Adrenal gland (tissue), 12 donors: Measurements from ENCODE around the gene SEC23B. TPM values are rescaled to one million over a fixed set of nuclear protein-coding genes. Genes with fewer than 3 reads are reported as not detected.

ENCODE experiments used
- DNase-seq, 7 donors: peaks; one replicate each; pipeline ENCODE4 v3.0.0-alpha.2; 2019 to 2020
- H3K27ac ChIP-seq, 5 donors: fragments of 200-600 bp; sonication (generic) in 4 of 5; 1 replicate in 3 of 5; 2 replicates in 2 of 5; pipeline versions ENCODE4 v1.5.1 to v1.8.0; 2016 to 2020; ENCODE audit warnings: mild to moderate bottlenecking in 1 of 5
- H3K27me3 ChIP-seq: fragments of 200-600 bp; 2 replicates; pipeline ENCODE4 v1.8.0; 2021
- H3K36me3 ChIP-seq, 2 donors: fragments of 200-600 bp; replicated peaks in 1 of 2; 1 replicate in 1 of 2; 2 replicates in 1 of 2; pipeline versions ENCODE4 v1.5.1 to v1.8.0; 2018 to 2022
- H3K4me1 ChIP-seq, 2 donors: fragments of 200-600 bp; replicated peaks in 1 of 2; 1 replicate in 1 of 2; 2 replicates in 1 of 2; pipeline versions ENCODE4 v1.5.1 to v1.8.0; 2018 to 2021
- H3K4me3 ChIP-seq, 4 donors: fragments of 200-600 bp; sonication (generic) in 3 of 4; one replicate each; pipeline ENCODE4 v1.5.1; 2016 to 2018
- H3K9me3 ChIP-seq, 3 donors: fragments of 200-600 bp; sonication (generic) in 1 of 3; replicated peaks in 1 of 3; 1 replicate in 2 of 3; 2 replicates in 1 of 3; pipeline versions ENCODE4 v1.5.1 to v1.8.0; 2016 to 2021
- CTCF ChIP-seq, 6 experiments: fragments of 450-650 bp in 4 of 6; fragments of 200-600 bp in 2 of 6; sonication (generic) in 1 of 6; IDR thresholded peaks; 1 replicate in 5 of 6; 2 replicates in 1 of 6; pipeline versions ENCODE4 v1.5.1 to v1.8.0; 2016 to 2021; ENCODE audit warnings: antibody characterized with exemption in 6 of 6, mild to moderate bottlenecking in 2 of 6, moderate library complexity in 1 of 6
- POLR2A ChIP-seq, 2 donors: fragments of 450-650 bp; IDR thresholded peaks; one replicate each; pipeline ENCODE4 v1.6.1; 2017; ENCODE audit warnings: antibody characterized with exemption in 2 of 2, mild to moderate bottlenecking in 2 of 2, moderate library complexity in 1 of 2
- WGBS, 4 donors: extraction: QIAGEN DNeasy Blood & Tissue Kit in 2 of 4; methylation state at CpG; one replicate each; pipeline versions ENCODE4 v1.1.5 to v1.1.7; 2013 to 2017; 5-methylcytosine and 5-hydroxymethylcytosine counted together
- intact Hi-C, 2 donors: fragments of 100-400 bp; cut with DNase I; formaldehyde crosslinking; loops; one replicate each; pipeline versions ENCODE4 v1.14.1 to v1.15.0; 2022 to 2023
- polyA plus RNA-seq, 3 donors: library from polyadenylated mRNA; stranded (reverse); fragments of 200-250 nt in 2 of 3; fragments of 350-450 nt in 1 of 3; fragmentation: Illumina TruSeq in 1 of 3; extraction: RNeasy Lipid Tissue Mini Kit (QIAGEN cat#74804) in 1 of 3; gene quantifications; one replicate each; pipeline ENCODE4 v1.2.3, GENCODE V29; 2013 to 2014
- total RNA-seq, 9 donors: library from RNA; depleted of rRNA in 4 of 9; stranded (reverse); fragments of >200 nt in 4 of 9; fragments of 120-200 nt in 1 of 9; fragmentation: NEBNext Ultra II Directional in 1 of 9; extraction: Animal tissue kit (Norgen Biotek cat#: 25700) in 1 of 9; gene quantifications; one replicate each; pipeline versions ENCODE4 v1.1.0 to v1.2.4, GENCODE V29; 2013 to 2023
- donor health status: healthy with polysubstance abuse.
- donor health status: Bipolar disorder and iron deficiency.
- donor health status: DM: yes; HTN: yes; CAD: no.
- donor health status: DM: no; HTN: no; CAD: no.
- donor health status: DM: no; HTN: no; CAD: no.
- donor health status: DM: yes; HTN: yes; CAD: no.

SEC23B gene
- total and polyA plus RNA-seq, 12 donors = 7.1 to 241 (median 76.1) TPM

GRCh38 chr20:18587665-18588573 lies 80.2 kb downstream of the SEC23B start, which contains the start of gene DTD1:
DTD1 (plus strand) TSS chr20:18588054; CDS start chr20:18588073, 19 bp downstream.
- WGBS, 4 donors = 0 to 1% (median 0%) methylated on average over 25 to 88 of the region's 88 CpGs
- peak within 1 kb of the TSS in 4 of 5 donors; percentile 55 to 86 (median 72) for H3K27ac ChIP-seq
- peak; percentile 26 to 81 (median 58) for TF ChIP-seq CTCF (IDR thresholded peaks at IDR 0.05)
- peak; percentile 22 to 41 for TF ChIP-seq POLR2A (IDR thresholded peaks at IDR 0.05)
- H3K9me3 ChIP-seq = no peaks in the 10 kb centered on the region
- H3K27me3 ChIP-seq = no peaks in the 10 kb centered on the region
- peak within 1 kb of the TSS; percentile 45 to 96 (median 68) for H3K4me3 ChIP-seq
- peak; percentile 94 to 97 (median 95) for DNase-seq
- H3K36me3 ChIP-seq = no peaks in the 10 kb centered on the region
- H3K4me1 ChIP-seq = peaks cover 0 to 6% of the 10 kb centered on the region in 2 donors
- intact Hi-C loops = no loop called here

- no peak for DNase-seq
- WGBS, 4 donors = 3 to 10% (median 6%) methylated on average over 18 of the region's 18 CpGs
- H3K27ac ChIP-seq = peak overlapping the region in 3 of 5 donors; percentile 72 to 86 (median 73)
These were observed 80.8 kb downstream of the SEC23B start for GRCh38 chr20:18588574-18588933.

GRCh38 chr20:18589941-18590674 lies 82.4 kb downstream of the SEC23B start:
- Histone ChIP-seq H3K4me3 (no peak overlapping the region), H3K4me1 (peaks cover 0 to 6% of the 10 kb centered on the region in 2 donors), H3K9me3 (no peaks in the 10 kb centered on the region), H3K27ac (no peak overlapping the region), H3K27me3 (no peaks in the 10 kb centered on the region), H3K36me3 (no peaks in the 10 kb centered on the region)
- WGBS, 4 donors = 84 to 93% (median 91%) methylated on average over 8 of the region's 8 CpGs
- TF ChIP-seq CTCF (IDR thresholded peaks at IDR 0.05) (no peak), POLR2A (IDR thresholded peaks at IDR 0.05) (no peak)
- DNase-seq = no peak
- intact Hi-C loops = no loop called here

More at GRCh38 chr20:18588574-18588933, 80.8 kb downstream of the SEC23B start:
- TF ChIP-seq POLR2A (IDR thresholded peaks at IDR 0.05) (no peak), CTCF (IDR thresholded peaks at IDR 0.05) (no peak)
- no peaks in the 10 kb centered on the region for H3K27me3 ChIP-seq
- intact Hi-C loops = no loop called here
- H3K4me1 ChIP-seq = peaks cover 0 to 6% of the 10 kb centered on the region in 2 donors
- peak overlapping the region in 3 of 4 donors; percentile 45 to 96 (median 55) for H3K4me3 ChIP-seq
- H3K9me3 ChIP-seq = no peaks in the 10 kb centered on the region
- no peaks in the 10 kb centered on the region for H3K36me3 ChIP-seq

- H3K27me3 ChIP-seq = no peaks in the 10 kb centered on the region
- H3K4me1 ChIP-seq = no peaks in the 10 kb centered on the region
- no peaks in the 10 kb centered on the region for H3K9me3 ChIP-seq
- no peak overlapping the region for H3K4me3 ChIP-seq
- DNase-seq = no peak
- intact Hi-C loops = no loop called here
- TF ChIP-seq POLR2A (IDR thresholded peaks at IDR 0.05) (no peak), CTCF (IDR thresholded peaks at IDR 0.05) (no peak)
- no peaks in the 10 kb centered on the region for H3K36me3 ChIP-seq
- H3K27ac ChIP-seq = no peak overlapping the region
These were observed 88.5 kb downstream of the SEC23B start for GRCh38 chr20:18596270-18596669.
